OCI-LY1 (cell line): ENCODE results near the gene STAC2.
A peak's percentile ranks its signal among the peaks of the same experiment; 100 is the strongest.

Experiments used
- H2AFZ ChIP-seq: fragments of 200-600 bp; sonication (generic), shearing (Covaris generic); 2 replicates; pipeline ENCODE4 v1.6.0; 2014; ENCODE audit warnings: antibody characterized with exemption, mild to moderate bottlenecking, low read length
- H3F3A ChIP-seq: fragments of 200-600 bp; sonication (generic), shearing (Covaris generic); 2 replicates; pipeline ENCODE4 v1.6.0; 2014; ENCODE audit warnings: mild to moderate bottlenecking, antibody characterized with exemption, low read length, moderate library complexity; ENCODE audit not compliant: insufficient read depth
- H3K27ac ChIP-seq: fragments of 200-600 bp; sonication (generic); 2 replicates; pipeline ENCODE4 v1.5.1; 2014; ENCODE audit warnings: low read length, mixed run types, mild to moderate bottlenecking, low read depth; ENCODE audit not compliant: poor library complexity, severe bottlenecking
- H3K27me3 ChIP-seq: fragments of 200-600 bp; sonication (generic); 2 replicates; pipeline ENCODE4 v1.6.0; 2014; ENCODE audit warnings: antibody characterized with exemption, mild to moderate bottlenecking, low read length, moderate library complexity; ENCODE audit not compliant: insufficient read depth
- H3K36me3 ChIP-seq: fragments of 200-600 bp; sonication (generic); 2 replicates; pipeline ENCODE4 v1.6.1; 2014; ENCODE audit warnings: mild to moderate bottlenecking, antibody characterized with exemption, low read length, moderate library complexity, mixed read lengths; ENCODE audit not compliant: insufficient read depth
- H3K4me1 ChIP-seq: fragments of 200-600 bp; sonication (generic); 2 replicates; pipeline ENCODE4 v1.5.1; 2014; ENCODE audit warnings: mild to moderate bottlenecking, low read length, moderate library complexity; ENCODE audit not compliant: insufficient read depth, severe bottlenecking
- H3K4me2 ChIP-seq: fragments of 200-600 bp; sonication (generic), shearing (Covaris generic); 2 replicates; pipeline ENCODE4 v1.6.1; 2014; ENCODE audit warnings: low read length
- H3K4me3 ChIP-seq: fragments of 200-600 bp; sonication (generic); 2 replicates; pipeline ENCODE4 v1.5.1; 2014; ENCODE audit warnings: low read length, low read depth, mild to moderate bottlenecking, mixed read lengths; ENCODE audit not compliant: poor library complexity, severe bottlenecking
- H3K79me2 ChIP-seq: fragments of 200-600 bp; shearing (Covaris generic); 2 replicates; pipeline ENCODE4 v1.6.1; 2016; ENCODE audit warnings: mixed run types, low read length, mixed read lengths; ENCODE audit not compliant: insufficient read depth
- H3K9ac ChIP-seq: fragments of 200-600 bp; sonication (generic), shearing (Covaris generic); 2 replicates; pipeline ENCODE4 v1.6.1; 2014; ENCODE audit warnings: mild to moderate bottlenecking, low read length, mixed read lengths
- H3K9me2 ChIP-seq: fragments of 200-600 bp; sonication (generic), shearing (Covaris generic); 2 replicates; pipeline ENCODE4 v1.6.1; 2014; ENCODE audit warnings: low read depth, mild to moderate bottlenecking, low read length, mixed read lengths
- H3K9me3 ChIP-seq: fragments of 200-600 bp; shearing (Covaris generic); 2 replicates; pipeline ENCODE4 v1.6.1; 2014; ENCODE audit warnings: low read length, mixed read lengths
- H4K20me1 ChIP-seq: fragments of 200-600 bp; sonication (generic), shearing (Covaris generic); 2 replicates; pipeline ENCODE4 v1.6.0; 2016; ENCODE audit warnings: mild to moderate bottlenecking, low read length; ENCODE audit not compliant: insufficient read depth
- CTCF ChIP-seq: fragments of 200-600 bp; sonication (generic), shearing (Covaris generic); IDR thresholded peaks from 2 replicates; pipeline ENCODE4 v1.5.1; 2017; ENCODE audit warnings: mild to moderate bottlenecking, antibody characterized with exemption, low read length, moderate library complexity, mixed read lengths
- EZH2 ChIP-seq: fragments of 200-600 bp; sonication (generic), shearing (Covaris generic); IDR thresholded peaks from 2 replicates; pipeline ENCODE4 v1.8.0; 2017; ENCODE audit warnings: borderline replicate concordance, mixed run types, mild to moderate bottlenecking, antibody characterized with exemption, low read length, moderate library complexity, mixed read lengths

Gene STAC2

GRCh38 chr17:39208136-39208535 is 17.6 kb downstream of the STAC2 start:
- Histone ChIP-seq H3K36me3 (peaks cover 22% of the 10 kb centered on the region), H3K4me1 (peaks cover 33% of the 10 kb centered on the region), H3K9me2 (no peaks in the 10 kb centered on the region), H4K20me1 (no peaks in the 10 kb centered on the region), H2AFZ (no peak overlapping the region), H3F3A (peaks cover 17% of the 10 kb centered on the region), H3K9ac (peak overlapping the region; percentile 35; the same call in 1 of the 2 replicates), H3K79me2 (no peaks in the 10 kb centered on the region), H3K4me3 (peak overlapping the region; percentile 4), H3K9me3 (no peaks in the 10 kb centered on the region), H3K4me2 (peak overlapping the region; percentile 37), H3K27me3 (peaks cover 12% of the 10 kb centered on the region), H3K27ac (peak overlapping the region; percentile 71)
- no peak for TF ChIP-seq EZH2
- no peak for TF ChIP-seq CTCF

- Histone ChIP-seq H3K27ac (peak overlapping the region; percentile 35), H3K9ac (no peak overlapping the region), H3K4me3 (no peak overlapping the region), H3F3A (peaks cover 23% of the 10 kb centered on the region), H3K79me2 (peaks cover 12% of the 10 kb centered on the region), H3K36me3 (peaks cover 49% of the 10 kb centered on the region), H3K4me2 (no peak overlapping the region), H4K20me1 (no peaks in the 10 kb centered on the region), H3K4me1 (peaks cover 55% of the 10 kb centered on the region), H2AFZ (no peak overlapping the region), H3K9me2 (no peaks in the 10 kb centered on the region), H3K27me3 (0 out of 2 replicates have a peak, but pooled peaks cover 2% of the 10 kb centered on the region), H3K9me3 (no peaks in the 10 kb centered on the region)
- no peak for TF ChIP-seq CTCF
- no peak for TF ChIP-seq EZH2
These were observed 20.6 kb downstream of the STAC2 start for GRCh38 chr17:39205112-39205526.

- no peaks in the 10 kb centered on the region for H4K20me1 ChIP-seq
- H3K27ac ChIP-seq: no peak overlapping the region
- no peak overlapping the region for H3K4me3 ChIP-seq
- peaks cover 50% of the 10 kb centered on the region for H3K4me1 ChIP-seq
- H3K9me2 ChIP-seq: no peaks in the 10 kb centered on the region
- no peak for TF ChIP-seq CTCF
- no peak for TF ChIP-seq EZH2
- H3K9me3 ChIP-seq: no peaks in the 10 kb centered on the region
- H3K79me2 ChIP-seq: peaks cover 12% of the 10 kb centered on the region
- no peak overlapping the region for H3K9ac ChIP-seq
- H3K4me2 ChIP-seq: no peak overlapping the region
- no peaks in the 10 kb centered on the region for H3K27me3 ChIP-seq
- H2AFZ ChIP-seq: no peak overlapping the region
- peaks cover 49% of the 10 kb centered on the region for H3K36me3 ChIP-seq
- H3F3A ChIP-seq: peaks cover 23% of the 10 kb centered on the region
These were observed 21.5 kb downstream of the STAC2 start for GRCh38 chr17:39204245-39204644.
